ENCODE data around the gene RFWD3. TPM values are rescaled to one million over a fixed set of nuclear protein-coding genes. Genes with fewer than 3 reads are reported as not detected.

The RFWD3 gene
- total and polyA plus RNA-seq, 2 of the 8 experiments (the other 6 are each of a cell fraction or from before 2014, with no cell fraction given): 67.1 to 114 TPM

DNA sequence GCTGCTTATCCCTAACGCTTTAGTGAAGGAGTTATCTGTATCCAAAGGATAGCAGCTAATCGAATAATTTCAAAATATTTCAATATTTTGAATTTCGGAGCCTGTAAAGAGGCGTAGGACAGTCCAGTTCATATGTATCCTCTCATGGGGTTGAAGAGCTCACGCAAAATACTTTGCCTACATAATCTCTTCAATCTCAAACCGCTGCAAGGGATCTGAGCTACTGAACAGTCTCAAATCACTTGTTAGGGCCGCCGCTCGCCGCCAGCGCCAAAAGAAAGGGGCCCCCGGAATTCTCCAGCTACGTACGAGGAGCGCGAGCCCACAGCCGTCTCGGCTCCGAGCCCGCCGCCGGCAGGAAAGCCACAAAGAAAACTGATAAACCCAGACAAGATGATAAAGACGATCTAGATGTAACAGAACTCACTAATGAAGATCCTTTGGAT lies 601 bp upstream of the RFWD3 start (continued):
- no peak for TF ChIP-seq BACH1 (IDR thresholded peaks at IDR 0.05; ENCODE audit: low read length)
- TF ChIP-seq, protein P1, sequence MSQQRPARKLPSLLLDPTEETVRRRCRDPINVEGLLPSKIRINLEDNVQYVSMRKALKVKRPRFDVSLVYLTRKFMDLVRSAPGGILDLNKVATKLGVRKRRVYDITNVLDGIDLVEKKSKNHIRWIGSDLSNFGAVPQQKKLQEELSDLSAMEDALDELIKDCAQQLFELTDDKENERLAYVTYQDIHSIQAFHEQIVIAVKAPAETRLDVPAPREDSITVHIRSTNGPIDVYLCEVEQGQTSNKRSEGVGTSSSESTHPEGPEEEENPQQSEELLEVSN (IDR thresholded peaks at IDR 0.05): no peak
- no peak for TF ChIP-seq SUZ12 (IDR thresholded peaks at IDR 0.05; ENCODE audit: low read length)
- TF ChIP-seq HDAC2 (IDR thresholded peaks at IDR 0.05; ENCODE audit: borderline replicate concordance in 1 of 2, low read depth in 2 of 2, low read length in 2 of 2): no peak
- no peak for TF ChIP-seq SP2 (IDR thresholded peaks at IDR 0.05; ENCODE audit: low read length)
- TF ChIP-seq PHF8 (conservative IDR thresholded peaks at IDR 0.05; ENCODE audit: low read depth, low read length): peak; percentile 12; the same call in 1 of the 2 replicates

All from H1 (cell line).